ENCODE results near the gene ABCD2. TPM values are rescaled to one million over a fixed set of nuclear protein-coding genes. Genes with fewer than 3 reads are reported as not detected.

ABCD2 gene
- total and polyA plus RNA-seq, 2 of the 4 experiments (the other 2 are of a cell fraction) = not detected

DNA sequence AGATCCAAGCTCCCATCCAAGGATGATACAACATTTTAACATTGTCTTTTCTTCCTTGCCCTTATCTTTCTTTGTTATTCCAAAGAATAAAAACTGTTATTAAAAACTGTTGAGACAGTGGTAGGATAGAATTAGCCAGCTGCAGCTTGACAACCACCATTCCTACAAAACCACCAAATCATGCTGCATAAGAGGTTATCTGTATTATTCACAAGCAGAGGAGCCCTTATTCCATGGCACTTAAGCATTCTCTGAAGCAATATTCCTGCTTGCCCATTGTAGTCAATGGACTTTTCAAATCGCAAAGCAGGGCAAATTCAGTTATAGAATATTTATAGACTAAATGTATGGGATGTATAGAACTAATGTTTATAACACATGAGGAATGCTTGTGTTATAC is 3.4 kb downstream of the ABCD2 start:
- POLR2A ChIA-PET (ENCODE audit: unreplicated experiment) = no interaction called here
- intact Hi-C loops (cut with micrococcal nuclease) = no loop called here
- dilution Hi-C loops (cut with HindIII; ENCODE audit: low sequenced_read_pairs, unreplicated experiment) = no loop called here

More for the DNA sequence above, 3.4 kb downstream of the ABCD2 start:
- Histone ChIP-seq H3K9ac (ENCODE audit: low read depth, low read length) (no peak overlapping the region), H3K9me3 (ENCODE audit: control insufficient read depth, insufficient read depth, low read length) (no peaks in the 10 kb centered on the region), H3K27ac (ENCODE audit: insufficient read depth, low read length) (no peak overlapping the region), H4K91ac (ENCODE audit: insufficient read depth, low read depth, low read length) (no peak overlapping the region), H2BK20ac (ENCODE audit: low read depth, low read length) (no peak overlapping the region), H2BK15ac (ENCODE audit: low read depth, low read length) (no peak overlapping the region), H3K14ac (replicated peaks; ENCODE audit: low read depth, low read length) (no peak overlapping the region), H3K4me2 (ENCODE audit: low read depth, low read length) (no peak overlapping the region), H2AK5ac (ENCODE audit: low read depth, low read length) (no peak overlapping the region), H4K5ac (ENCODE audit: low read depth, low read length) (no peak overlapping the region), H2BK5ac (ENCODE audit: low read depth, low read length, poor library complexity, severe bottlenecking) (no peak overlapping the region), H3K27me3 (ENCODE audit: control insufficient read depth, insufficient read depth, low read length) (no peaks in the 10 kb centered on the region), H2AK9ac (replicated peaks; ENCODE audit: low read depth, low read length, poor library complexity) (no peak overlapping the region), H3K36me3 (ENCODE audit: control insufficient read depth, insufficient read depth, low read length) (no peaks in the 10 kb centered on the region), H3K56ac (ENCODE audit: extremely low read depth, insufficient read depth, low read length) (no peak overlapping the region), H3K9me1 (ENCODE audit: insufficient read depth, low read length) (no peaks in the 10 kb centered on the region), H3K4ac (ENCODE audit: low read depth, low read length) (no peak overlapping the region), H3K18ac (ENCODE audit: low read depth, low read length) (no peak overlapping the region), H4K8ac (ENCODE audit: low read depth in 2 of 2, low read length in 2 of 2) (no peak overlapping the region), H3K23ac (ENCODE audit: low read depth, low read length) (no peak overlapping the region), H2AFZ (replicated peaks; ENCODE audit: low read length, poor library complexity) (no peak overlapping the region), H2BK120ac (ENCODE audit: low read depth, low read length) (no peak overlapping the region), H4K20me1 (ENCODE audit: insufficient read depth, low read length) (no peaks in the 10 kb centered on the region), H3K79me1 (ENCODE audit: low read depth in 1 of 2, low read length in 2 of 2) (no peaks in the 10 kb centered on the region), H3K4me3 (ENCODE audit: insufficient read depth, low read depth, low read length) (no peak overlapping the region), H3K4me1 (ENCODE audit: control insufficient read depth, insufficient read depth, low read length) (no peaks in the 10 kb centered on the region)
- BruUV-seq (replicated peaks) = no TSS peak
- in situ Hi-C loops (cut with MboI; ENCODE audit: low sequenced_read_pairs) = loop anchor here (25.0 kb wide), 1 partner anchor 304 kb away; no protein-coding TSS in a partner anchor
- ATAC-seq (ENCODE audit: low read depth) (no peak), DNase-seq (no peak)
- CTCF ChIA-PET = no interaction called here
- TF ChIP-seq USF2 (IDR thresholded peaks at IDR 0.05; ENCODE audit: low read depth, low read length) (no peak), MAFK (IDR thresholded peaks at IDR 0.05; ENCODE audit: low read depth, low read length) (no peak), ELK1 (IDR thresholded peaks at IDR 0.05; ENCODE audit: borderline replicate concordance, low read depth, low read length) (no peak)
- WGBS, 2 experiments (ENCODE audit: extremely low coverage in 2 of 2, insufficient read length in 1 of 2) = no CpG with 5 or more reads among the region's 1 CpG
